ENCODE measurements around the gene CCDC8. TPM values are rescaled to one million over a fixed set of nuclear protein-coding genes. Genes with fewer than 3 reads are reported as not detected.
A peak's percentile ranks its signal among the peaks of the same experiment; 100 is the strongest.

The CCDC8 gene
- total RNA-seq, 1 experiment from 2014 or later, result not detected

- no peaks in the 10 kb centered on the region for H3K4me1 Mint-ChIP-seq (ENCODE audit: low read depth, unreplicated experiment)
- H3K4me3 Mint-ChIP-seq (ENCODE audit: low read depth, unreplicated experiment), result no peak overlapping the region
- CTCF ChIA-PET, result interaction anchor here (1.1 to 1.3 kb wide), 3 partner anchors 21 to 94 kb away, joined by 3 to 6 read pairs (median 5); no protein-coding TSS in a partner anchor
- DNase-seq, result no peak
- peaks cover 53% of the 10 kb centered on the region for H3K36me3 Mint-ChIP-seq (ENCODE audit: insufficient read depth, unreplicated experiment)
- H3K27ac Mint-ChIP-seq (ENCODE audit: unreplicated experiment), result peak overlapping the region; percentile 19
- H3K27me3 Mint-ChIP-seq (ENCODE audit: unreplicated experiment), result no peaks in the 10 kb centered on the region
- BruUV-seq (replicated peaks), result TSS peak; percentile 32
- H3K9me3 Mint-ChIP-seq (ENCODE audit: low read depth, unreplicated experiment), result no peaks in the 10 kb centered on the region
- intact Hi-C loops (cut with micrococcal nuclease; ENCODE audit: unreplicated experiment), result loop anchor here (2.0 kb wide), 3 partner anchors 92 to 118 kb away; no protein-coding TSS in a partner anchor
- no peak for TF ChIP-seq CTCF (IDR thresholded peaks at IDR 0.05; ENCODE audit: unreplicated experiment)
Measured at GRCh38 chr19:46394402-46394797, 19.0 kb downstream of the CCDC8 start.

- no peaks in the 10 kb centered on the region for H3K9me3 Mint-ChIP-seq (ENCODE audit: low read depth, unreplicated experiment)
- TF ChIP-seq CTCF (IDR thresholded peaks at IDR 0.05; ENCODE audit: unreplicated experiment), result no peak
- peaks cover 59% of the 10 kb centered on the region for H3K36me3 Mint-ChIP-seq (ENCODE audit: insufficient read depth, unreplicated experiment)
- intact Hi-C loops (cut with micrococcal nuclease; ENCODE audit: unreplicated experiment), result loop anchor here (2.0 kb wide), 3 partner anchors 93 to 119 kb away; no protein-coding TSS in a partner anchor
- no peak overlapping the region for H3K4me3 Mint-ChIP-seq (ENCODE audit: low read depth, unreplicated experiment)
- CTCF ChIA-PET, result interaction anchor here (0.6 to 1.3 kb wide), 2 partner anchors 62 to 95 kb away, joined by 5 read pairs; no protein-coding TSS in a partner anchor
- no TSS peak for BruUV-seq (replicated peaks)
- DNase-seq, result no peak
- no peaks in the 10 kb centered on the region for H3K4me1 Mint-ChIP-seq (ENCODE audit: low read depth, unreplicated experiment)
- H3K27me3 Mint-ChIP-seq (ENCODE audit: unreplicated experiment), result no peaks in the 10 kb centered on the region
- peak overlapping the region; percentile 53 for H3K27ac Mint-ChIP-seq (ENCODE audit: unreplicated experiment)
Measured at GRCh38 chr19:46393456-46394401, 19.6 kb downstream of the CCDC8 start.

GRCh38 chr19:46392837-46393236 lies 20.5 kb downstream of the CCDC8 start:
- CTCF ChIA-PET, result no interaction called here
- BruUV-seq (replicated peaks), result no TSS peak
- intact Hi-C loops (cut with micrococcal nuclease; ENCODE audit: unreplicated experiment), result no loop called here

More at GRCh38 chr19:46392837-46393236, 20.5 kb downstream of the CCDC8 start:
- no peak for DNase-seq
- H3K4me1 Mint-ChIP-seq (ENCODE audit: low read depth, unreplicated experiment), result no peaks in the 10 kb centered on the region
- H3K4me3 Mint-ChIP-seq (ENCODE audit: low read depth, unreplicated experiment), result no peak overlapping the region
- no peak overlapping the region for H3K27ac Mint-ChIP-seq (ENCODE audit: unreplicated experiment)
- no peaks in the 10 kb centered on the region for H3K9me3 Mint-ChIP-seq (ENCODE audit: low read depth, unreplicated experiment)
- TF ChIP-seq CTCF (IDR thresholded peaks at IDR 0.05; ENCODE audit: unreplicated experiment), result no peak
- peaks cover 67% of the 10 kb centered on the region for H3K36me3 Mint-ChIP-seq (ENCODE audit: insufficient read depth, unreplicated experiment)
- no peaks in the 10 kb centered on the region for H3K27me3 Mint-ChIP-seq (ENCODE audit: unreplicated experiment)

Measured in Calu3 (cell line).